Islet of Langerhans (tissue), 1 donor: ENCODE results near the gene LSAMP.

Experiments used
- FAIRE-seq: peaks from one replicate; lab custom pipeline; 2011; peaks lifted over from hg19 to GRCh38; lab: Jason Lieb, UNC

Gene LSAMP

GRCh38 chr3:116445311-116445841 lies at the start of gene LSAMP:
Gene LSAMP (minus strand): TSS chr3:116445487.
- no peak for FAIRE-seq

DNA sequence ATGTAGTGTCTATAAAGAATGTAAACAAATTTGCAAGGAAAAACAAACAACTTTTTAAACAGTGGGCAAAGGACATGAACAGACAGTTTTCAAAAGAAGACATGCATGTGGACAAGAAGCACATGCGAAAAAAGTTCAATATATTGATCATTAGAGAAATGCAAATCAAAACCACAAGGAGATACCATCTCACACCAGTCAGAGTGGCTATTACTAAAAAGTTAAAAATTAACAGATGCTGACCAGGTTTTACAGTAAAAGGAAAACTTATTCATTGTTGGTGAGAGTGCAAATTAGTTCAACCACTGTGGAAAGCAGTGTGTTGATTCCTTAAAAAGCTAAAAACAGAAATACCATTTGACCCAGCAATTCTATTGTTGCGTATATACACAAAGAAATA lies 47.1 kb upstream of the LSAMP start:
- no peak for FAIRE-seq

- FAIRE-seq, result no peak
These were observed 37.8 kb upstream of the LSAMP start for GRCh38 chr3:116483135-116483534.

- FAIRE-seq, result no peak
These were observed 31.4 kb upstream of the LSAMP start for GRCh38 chr3:116476691-116477090.

GRCh38 chr3:116474801-116475200 lies 29.5 kb upstream of the LSAMP start:
- FAIRE-seq, result no peak

- FAIRE-seq, result no peak
These were observed 28.9 kb upstream of the LSAMP start for GRCh38 chr3:116474032-116474780.

DNA sequence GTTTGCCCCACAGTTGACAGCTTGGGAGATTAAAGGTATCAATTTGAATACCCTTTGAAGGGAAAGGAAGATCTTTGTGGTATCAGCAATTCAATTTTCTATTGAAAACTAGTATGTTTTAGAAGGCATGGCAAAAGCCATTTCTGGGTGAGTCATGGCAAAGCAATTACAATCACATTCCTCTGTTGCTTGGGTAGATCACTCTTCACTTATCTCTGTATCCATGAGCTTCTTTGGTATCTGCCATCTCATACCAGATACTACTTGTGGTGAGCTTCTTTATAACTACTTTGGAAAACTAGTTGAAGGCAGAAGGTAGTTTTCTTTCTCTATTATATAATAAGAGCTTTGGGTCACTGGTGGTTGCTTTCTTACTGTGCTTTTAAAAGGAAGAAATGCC lies 28.3 kb upstream of the LSAMP start:
- no peak for FAIRE-seq

DNA sequence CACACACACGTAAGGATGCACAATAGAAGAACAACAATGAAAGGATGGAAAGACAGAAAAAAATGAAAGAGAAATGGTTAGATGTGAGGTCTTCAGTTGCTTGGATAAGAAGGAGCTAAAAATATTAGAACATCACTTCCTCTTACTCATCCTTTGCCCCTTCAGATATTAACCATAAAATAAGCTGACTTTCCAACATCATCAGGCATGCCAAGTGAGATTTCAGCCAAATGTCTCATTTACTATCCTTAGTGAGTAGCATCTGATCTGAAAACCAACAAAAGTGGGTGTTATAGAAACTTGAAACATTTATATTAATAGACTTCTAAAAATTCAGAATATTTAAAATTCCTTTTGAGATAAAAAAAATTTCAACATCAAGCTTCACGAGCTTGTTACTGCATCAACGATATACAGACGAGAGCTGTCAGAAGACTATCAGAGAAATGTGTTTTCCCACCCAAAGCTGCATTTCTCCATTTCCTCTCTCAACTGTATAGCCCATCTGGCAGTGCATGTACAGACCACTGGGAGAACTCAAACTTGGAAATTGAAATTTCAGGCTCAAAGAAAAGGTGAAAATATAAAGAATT lies 25.4 kb upstream of the LSAMP start:
- no peak for FAIRE-seq

DNA sequence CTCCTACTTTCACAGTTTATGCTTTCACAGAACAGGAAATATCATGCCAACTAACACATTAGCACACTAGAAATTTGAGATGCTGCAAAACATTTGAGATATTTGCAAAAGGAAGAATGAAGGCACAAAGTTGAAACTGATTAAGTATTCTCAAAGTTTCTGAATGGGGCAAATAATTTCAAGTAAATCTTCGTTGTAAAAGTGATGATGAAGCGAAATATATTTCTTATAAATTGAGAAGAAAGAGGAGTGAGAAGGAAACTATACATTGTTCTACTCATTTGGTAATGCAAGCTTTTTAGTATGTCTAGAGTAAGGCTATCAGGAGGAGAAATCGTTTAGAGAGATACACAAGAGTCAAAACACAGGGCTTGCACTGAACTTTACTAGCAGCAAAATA lies 24.3 kb upstream of the LSAMP start:
- no peak for FAIRE-seq

- no peak for FAIRE-seq
These were observed 19.1 kb upstream of the LSAMP start for GRCh38 chr3:116464276-116464798.

- FAIRE-seq, result peak; percentile 24
These were observed 8.5 kb upstream of the LSAMP start for GRCh38 chr3:116453666-116454346.

DNA sequence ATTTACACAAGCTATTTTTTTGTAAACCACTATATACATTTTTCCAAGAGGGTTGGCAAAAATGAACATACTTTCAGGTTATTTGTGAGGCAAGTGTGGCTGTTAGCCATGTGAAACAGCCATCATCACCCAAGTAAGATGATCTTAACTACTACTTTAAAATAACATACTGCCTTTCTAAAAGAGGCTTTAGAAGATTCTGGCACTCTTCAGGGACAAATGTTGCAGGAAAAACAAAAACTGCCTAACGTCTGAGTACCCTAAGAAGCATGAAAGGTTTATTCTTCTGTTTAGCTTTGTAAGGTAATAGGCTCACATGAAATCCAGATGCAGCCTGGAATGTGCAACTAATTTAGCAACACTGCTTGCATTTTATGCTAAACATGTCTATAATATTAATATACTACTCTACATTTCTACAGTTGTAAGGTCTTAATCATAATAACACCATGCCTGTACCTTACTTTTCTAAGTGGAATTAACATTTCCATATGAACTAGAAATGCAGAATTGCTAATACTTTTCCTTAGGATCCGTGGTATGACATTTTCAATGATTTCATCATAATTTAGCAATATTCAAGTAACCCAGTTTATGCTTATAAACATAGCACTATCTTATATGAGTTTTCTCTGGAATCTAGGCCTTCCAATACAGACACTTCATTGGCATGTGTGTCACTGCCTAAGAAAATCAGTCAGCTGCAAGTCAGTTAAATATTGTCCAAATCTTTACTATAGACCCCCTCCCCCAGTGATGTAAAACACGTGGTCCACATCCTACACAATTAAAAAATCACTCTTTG lies 4.5 kb upstream of the LSAMP start:
- no peak for FAIRE-seq

DNA sequence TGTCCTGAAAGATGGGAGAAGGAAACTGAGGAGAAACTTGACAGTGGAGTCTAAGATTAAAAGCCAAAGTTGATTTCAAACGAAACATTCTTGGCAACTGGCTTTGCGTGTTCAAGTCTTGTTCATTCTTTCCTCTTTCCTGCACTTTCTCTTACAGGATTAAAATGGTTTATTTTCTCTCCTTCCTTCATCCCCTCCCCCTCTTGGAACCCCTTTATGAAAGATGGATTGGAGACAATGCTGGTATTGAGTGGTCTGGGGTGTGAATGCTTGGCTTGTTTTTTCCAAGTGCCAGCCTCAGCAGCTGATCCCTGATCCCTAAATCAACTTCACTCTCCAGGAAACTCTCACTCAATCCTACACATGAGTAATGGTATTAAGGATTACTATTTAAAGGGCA lies 703 bp upstream of the LSAMP start:
- FAIRE-seq, result no peak

DNA sequence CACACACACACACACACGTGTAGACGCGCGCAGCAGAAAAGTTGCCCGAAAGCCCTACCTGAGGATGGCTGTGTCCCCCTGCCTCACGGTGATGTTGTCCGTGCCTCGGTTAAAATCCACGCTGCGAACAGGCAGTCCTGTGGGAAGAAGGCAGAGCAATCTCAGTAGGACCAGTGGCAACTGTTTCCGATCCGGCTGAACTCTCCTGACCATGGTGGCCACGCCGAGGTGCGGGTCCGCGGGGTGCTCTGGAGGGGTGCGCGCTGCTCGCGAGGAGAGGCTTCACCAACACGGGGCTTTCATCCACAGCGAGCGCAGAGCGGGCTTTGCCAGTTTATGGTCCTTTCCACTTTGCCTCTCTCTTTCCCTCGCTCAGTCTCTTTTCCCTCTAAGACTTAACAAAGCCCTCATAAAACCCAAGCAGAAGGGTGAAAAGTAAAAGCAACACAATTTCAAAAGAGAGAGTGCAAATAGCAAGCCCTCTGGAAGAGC lies 422 bp downstream of the LSAMP start:
- FAIRE-seq, result no peak

GRCh38 chr3:116444115-116444747 lies 1.1 kb downstream of the LSAMP start:
- no peak for FAIRE-seq

GRCh38 chr3:116443191-116443661 lies 2.1 kb downstream of the LSAMP start:
- no peak for FAIRE-seq

DNA sequence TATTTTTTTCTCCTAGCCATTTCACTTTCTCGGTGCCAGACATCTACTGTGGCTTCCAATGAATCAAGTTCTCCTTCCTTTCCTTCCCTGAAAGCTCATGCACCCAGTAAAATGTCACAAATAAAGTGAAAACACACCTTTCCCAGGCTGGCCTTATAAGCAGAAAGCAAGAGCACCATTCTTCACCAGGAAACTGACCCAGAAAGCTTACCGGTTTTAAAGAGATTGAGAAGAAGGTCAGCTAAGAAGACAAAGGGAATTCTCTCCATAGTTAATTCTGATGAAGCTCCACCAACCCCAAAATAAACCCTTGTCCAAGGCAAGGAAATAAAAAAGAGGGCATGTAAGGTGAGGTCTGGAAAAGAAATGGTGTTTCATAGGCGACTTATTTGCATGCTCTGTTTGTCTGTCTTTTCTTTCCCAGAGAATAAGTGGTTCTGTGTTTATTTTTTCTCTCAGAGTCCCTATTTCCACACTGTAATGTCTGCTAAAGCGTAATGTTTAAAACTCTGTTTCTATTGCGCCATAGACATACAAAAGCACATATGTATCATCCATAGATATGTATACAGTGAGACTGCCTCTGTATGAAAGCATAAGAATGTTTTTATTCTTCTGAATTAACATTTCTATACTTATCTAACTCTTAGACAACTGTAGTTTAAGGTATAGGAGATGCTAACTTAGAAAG lies 2.8 kb downstream of the LSAMP start:
- FAIRE-seq, result no peak

DNA sequence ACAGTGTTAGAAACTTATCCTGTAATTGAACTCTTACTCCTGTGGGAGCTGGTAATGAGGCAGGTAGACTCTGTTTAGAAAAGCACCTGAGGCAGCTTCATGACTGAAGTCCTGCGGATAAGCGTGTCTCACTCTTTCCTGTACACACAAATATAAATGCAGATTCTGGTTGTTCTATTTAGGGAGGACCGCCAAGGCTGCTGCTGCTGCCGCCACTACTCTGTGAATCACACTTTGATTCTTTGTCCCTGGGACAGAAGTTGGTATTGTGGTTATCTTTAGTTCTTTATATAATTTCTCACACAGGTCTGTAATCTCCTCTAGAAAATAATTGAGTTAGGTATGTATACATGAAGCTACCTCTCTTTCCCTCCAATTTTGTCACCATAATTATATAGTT lies 3.6 kb downstream of the LSAMP start:
- no peak for FAIRE-seq

- FAIRE-seq, result no peak
These were observed 5.1 kb downstream of the LSAMP start for GRCh38 chr3:116440196-116440595.

DNA sequence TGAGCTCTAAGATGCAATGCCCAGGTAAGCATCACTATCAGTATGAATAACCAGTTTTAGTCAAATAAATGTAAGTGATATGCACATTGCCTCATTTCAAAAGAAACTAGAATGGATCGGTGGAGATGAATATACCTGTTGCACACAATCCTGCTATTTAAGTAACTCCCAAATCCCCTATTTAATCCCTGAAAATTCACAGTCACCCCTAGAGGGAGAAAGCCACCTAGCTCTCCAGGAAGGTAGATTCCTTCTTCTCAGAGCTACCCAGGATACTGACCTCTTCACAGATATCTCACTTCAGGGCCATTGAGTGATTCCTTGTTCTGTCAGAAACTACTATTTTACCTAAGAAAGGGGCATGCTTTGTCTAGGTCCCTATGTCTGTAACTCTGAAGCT lies 11.7 kb downstream of the LSAMP start:
- no peak for FAIRE-seq

DNA sequence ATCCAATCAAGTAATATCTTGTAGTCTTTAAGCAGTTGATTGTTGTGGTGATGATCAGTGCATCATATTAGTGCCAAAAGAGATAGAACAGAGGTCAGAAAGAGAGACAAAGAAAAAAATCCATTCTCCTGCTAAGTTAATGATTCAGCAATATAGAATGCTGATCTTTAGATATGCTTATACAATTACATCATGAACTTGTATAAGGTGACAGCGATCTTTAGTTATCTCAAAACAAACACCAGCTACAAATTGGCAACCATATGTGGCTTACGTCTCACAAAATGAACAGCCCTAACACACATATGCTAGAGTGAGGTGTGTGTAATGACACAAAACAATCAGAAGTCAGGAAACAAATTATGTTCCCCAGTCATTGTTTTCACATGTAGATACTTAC lies 12.5 kb downstream of the LSAMP start:
- no peak for FAIRE-seq
